ENCODE results near the gene DNAJC7. TPM values are rescaled to one million over a fixed set of nuclear protein-coding genes. Genes with fewer than 3 reads are reported as not detected.
"Not testable (repeated sequence)": the region's sequence is repeated elsewhere in the genome, so short reads cannot be mapped to it uniquely, and the experiment has no call there.

DNAJC7 gene
- total RNA-seq, 2 experiments from 2014 or later: 86.6 to 94.8 TPM

DNA sequence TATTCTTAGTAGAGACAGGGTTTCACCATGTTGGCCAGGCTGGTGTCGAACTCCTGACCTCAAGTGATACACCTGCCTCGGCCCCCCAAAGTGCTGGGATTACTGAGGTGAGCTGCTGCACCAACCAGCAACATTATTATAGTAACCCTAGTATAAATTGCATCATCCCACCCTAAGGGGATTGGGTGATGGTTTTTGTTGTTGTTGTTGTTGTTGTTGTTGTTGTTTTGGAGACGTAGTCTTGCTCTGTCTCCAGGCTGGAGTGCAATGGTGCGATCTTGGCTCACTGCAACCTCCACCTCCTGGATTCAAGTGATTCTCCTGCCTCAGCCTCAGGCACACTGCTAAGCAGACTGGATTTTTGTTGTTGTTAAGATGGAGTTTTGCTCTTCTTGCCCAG lies 85.5 kb downstream of the DNAJC7 start:
- intact Hi-C loops (cut with DNase I, micrococcal nuclease): loop anchor here in 1 of 2 experiments (5.0 kb wide), 1 partner anchor 36 kb away; the partner anchor contains the start of gene CNP
- peaks cover 21% of the 10 kb centered on the region for H3K4me1 Mint-ChIP-seq
- H3K4me3 Mint-ChIP-seq; H3K27me3 Mint-ChIP-seq; H3K9me3 Mint-ChIP-seq (ENCODE audit: low read depth); DNase-seq; H3K36me3 Mint-ChIP-seq (ENCODE audit: low read depth); H3K27ac Mint-ChIP-seq; ATAC-seq; POLR2A ChIA-PET: not testable (repeated sequence)
- CTCF ChIA-PET: interaction anchor here (0.6 to 2.0 kb wide), 2 partner anchors 31 to 1908 kb away, joined by 3 to 9 read pairs; no protein-coding TSS in a partner anchor

DNA sequence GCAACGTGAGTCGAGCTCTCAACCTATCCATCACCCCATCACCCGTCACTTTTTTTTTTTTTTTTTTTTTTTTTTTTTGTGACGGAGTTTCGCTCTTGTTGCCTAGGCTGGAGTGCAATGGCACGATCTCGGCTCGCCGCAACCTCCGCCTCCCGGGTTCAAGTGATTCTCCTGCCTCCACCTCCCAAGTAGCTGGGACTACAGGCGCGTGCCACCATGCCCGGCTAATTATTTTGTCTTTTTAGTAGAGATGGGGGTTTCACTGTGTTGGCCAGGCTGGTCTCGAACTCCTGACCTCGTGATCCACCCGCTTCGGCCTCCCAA lies 86.4 kb downstream of the DNAJC7 start:
- H3K36me3 Mint-ChIP-seq (ENCODE audit: low read depth); DNase-seq; H3K9me3 Mint-ChIP-seq (ENCODE audit: low read depth); H3K27me3 Mint-ChIP-seq: not testable (repeated sequence)
- POLR2A ChIA-PET: interaction anchor here (0.6 to 1.7 kb wide), 9 partner anchors 13 to 1369 kb away, joined by 3 to 14 read pairs (median 3); partner anchors contain the start of genes ACLY and DNAJC7
- Mint-ChIP-seq H3K4me3 (peak overlapping the region; percentile 96), H3K27ac (peak overlapping the region; percentile 98), H3K4me1 (peaks cover 21% of the 10 kb centered on the region)
- CTCF ChIA-PET: interaction anchor here (0.7 to 3.2 kb wide), 14 partner anchors 8 to 610 kb away, joined by 3 to 25 read pairs (median 4); partner anchors contain the start of genes ACLY, CNP, DNAJC7 and NAGLU
- intact Hi-C loops (cut with DNase I, micrococcal nuclease): loop anchor here (1.0 to 5.0 kb wide), 9 partner anchors 11 to 242 kb away; partner anchors contain the start of genes CNP (in 2 of the 2), EIF1 (in 1 of the 2), KAT2A (in 1 of the 2) and KLHL11 (in 1 of the 2)
- ATAC-seq: peak; percentile 52

DNA sequence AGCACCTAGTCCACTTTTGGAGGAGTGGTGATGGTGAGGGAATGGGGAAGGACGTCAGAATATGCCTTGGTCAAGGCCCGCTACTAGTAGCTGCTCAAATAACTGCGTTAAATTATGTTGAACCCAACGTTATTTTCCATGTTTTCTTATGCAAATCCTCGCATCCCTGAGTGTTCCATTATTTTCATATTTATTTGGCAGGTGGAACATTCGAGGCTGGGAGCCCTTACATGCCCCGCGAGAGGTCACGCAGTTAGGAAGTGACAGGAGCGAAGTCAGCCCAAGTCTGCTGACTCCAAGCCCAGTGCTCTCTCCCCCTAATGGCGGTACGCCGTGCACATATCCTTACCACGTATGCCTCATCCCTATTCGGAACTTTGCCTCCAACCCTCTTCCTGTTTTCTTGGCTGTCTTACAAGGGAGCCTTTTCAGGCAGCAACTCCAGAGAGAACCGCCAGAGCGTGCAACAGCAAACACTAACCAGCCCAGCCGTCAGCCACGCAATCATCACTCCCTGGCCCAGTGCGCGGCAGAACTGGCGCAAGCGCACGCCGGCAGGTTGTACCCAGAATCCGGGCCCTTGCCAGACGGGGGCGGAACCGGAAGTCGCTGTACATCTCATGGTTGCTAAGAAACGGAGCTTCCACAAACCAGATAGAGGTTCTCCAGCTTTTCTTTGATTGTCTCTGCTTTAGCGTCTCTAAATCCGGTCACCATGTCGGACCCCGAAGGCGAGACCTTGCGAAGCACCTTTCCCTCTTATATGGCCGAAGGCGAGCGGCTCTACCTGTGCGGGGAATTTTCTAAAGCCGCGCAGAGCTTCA lies 87.0 kb downstream of the DNAJC7 start, which contains the start of gene ODAD4:
TSS of gene ODAD4 (plus strand) at position 609 of the 824 bp plus-strand sequence. CDS start at position 716, 107 bp downstream.
- Mint-ChIP-seq H3K4me3 (peak within 1 kb of the TSS; percentile 96), H3K36me3 (ENCODE audit: low read depth) (peaks cover 6% of the 10 kb centered on the region), H3K27ac (peak within 1 kb of the TSS; percentile 98), H3K9me3 (ENCODE audit: low read depth) (no peaks in the 10 kb centered on the region), H3K27me3 (no peaks in the 10 kb centered on the region), H3K4me1 (peaks cover 21% of the 10 kb centered on the region)
- ChIA-PET CTCF (interaction anchor here (0.7 to 3.2 kb wide), 15 partner anchors 9 to 610 kb away, joined by 3 to 25 read pairs (median 4); partner anchors contain the start of genes ACLY, CNP, DNAJC7 and NAGLU), POLR2A (interaction anchor here (0.6 to 1.7 kb wide), 9 partner anchors 12 to 1369 kb away, joined by 3 to 14 read pairs (median 3); partner anchors contain the start of genes ACLY and DNAJC7)
- intact Hi-C loops (cut with DNase I, micrococcal nuclease): loop anchor here (1.0 to 5.0 kb wide), 9 partner anchors 11 to 242 kb away; partner anchors contain the start of genes CNP (in 2 of the 2), EIF1 (in 1 of the 2), KAT2A (in 1 of the 2) and KLHL11 (in 1 of the 2)
- DNase-seq: peak; percentile 98
- ATAC-seq: peak; percentile 99

DNA sequence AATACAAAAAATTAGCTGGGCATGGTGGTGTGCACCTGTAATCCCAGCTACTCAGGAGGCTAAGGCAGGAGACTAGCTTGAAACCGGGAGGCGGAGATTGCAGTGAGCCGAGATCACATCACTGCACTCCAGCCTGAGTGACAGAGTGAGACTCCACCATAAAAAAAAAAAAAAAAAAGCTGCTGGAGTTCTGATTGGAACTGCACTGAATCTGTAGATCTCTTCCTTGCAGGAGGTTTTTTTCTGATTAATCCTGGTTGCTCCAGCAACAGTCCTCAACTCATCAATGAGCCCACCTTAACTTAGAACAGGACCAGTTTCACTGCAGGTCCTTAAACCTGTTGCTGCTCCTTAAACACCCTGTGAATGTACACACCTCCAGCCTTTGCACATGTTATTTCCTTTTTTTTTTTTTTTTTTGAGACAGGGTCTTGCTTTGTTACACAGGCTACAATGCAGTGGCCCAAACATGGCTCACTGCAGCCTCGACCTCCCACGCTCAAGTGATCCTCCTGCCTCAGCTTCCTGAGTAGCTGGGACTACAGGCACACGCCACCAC lies 88.5 kb downstream of the DNAJC7 start:
- H3K27ac Mint-ChIP-seq: peak overlapping the region; percentile 98
- ATAC-seq: no peak

More for the DNA sequence above, 88.5 kb downstream of the DNAJC7 start:
- H3K4me3 Mint-ChIP-seq: peak overlapping the region; percentile 96
- H3K27me3 Mint-ChIP-seq: no peaks in the 10 kb centered on the region
- H3K9me3 Mint-ChIP-seq (ENCODE audit: low read depth): no peaks in the 10 kb centered on the region
- intact Hi-C loops (cut with DNase I, micrococcal nuclease): no loop called here
- peaks cover 21% of the 10 kb centered on the region for H3K4me1 Mint-ChIP-seq
- ChIA-PET POLR2A (no interaction called here), CTCF (interaction anchor here (0.7 to 3.2 kb wide), 3 partner anchors 10 to 164 kb away, joined by 3 to 25 read pairs (median 4); partner anchors contain the start of gene ACLY)
- peak; percentile 30 for DNase-seq
- H3K36me3 Mint-ChIP-seq (ENCODE audit: low read depth): peaks cover 6% of the 10 kb centered on the region

Other genes with a start within 250 kb of the DNAJC7 start
- under 1 TPM; 0.34 to 0.54 TPM for gene JUP, start 230.7 kb downstream of the DNAJC7 start, total RNA-seq
- 1 to 10 TPM; 1.5 to 2.0 TPM for gene P3H4, start 205.5 kb downstream of the DNAJC7 start, total RNA-seq
- under 1 TPM; 0.39 to 0.42 TPM for gene FKBP10, start 204.4 kb downstream of the DNAJC7 start, total RNA-seq
- 10 to 100 TPM; 37.5 to 46.9 TPM for gene NT5C3B, start 181.2 kb downstream of the DNAJC7 start, total RNA-seq
- gene KLHL10, start 179.6 kb downstream of the DNAJC7 start, total RNA-seq: under 1 TPM; 0.19 to 0.21 TPM
- gene KLHL11, start 152.0 kb downstream of the DNAJC7 start, total RNA-seq: 10 to 100 TPM; 16.4 to 18.0 TPM
- 100 to 1,000 TPM; 189 to 192 TPM for gene ACLY, start 98.5 kb downstream of the DNAJC7 start, total RNA-seq
- gene ODAD4, start 86.8 kb downstream of the DNAJC7 start, total RNA-seq: 1 to 10 TPM in 1 of 2 experiments, under 1 TPM in 1; 0.81 to 1.1 TPM
- gene CNP, start 50.6 kb downstream of the DNAJC7 start, total RNA-seq: 10 to 100 TPM; 55.1 to 77.0 TPM
- gene NKIRAS2, start 2.7 kb upstream of the DNAJC7 start, total RNA-seq: 10 to 100 TPM; 16.3 to 17.2 TPM
- under 1 TPM; 0.19 to 0.32 TPM for gene C17orf113, start 33.2 kb upstream of the DNAJC7 start, total RNA-seq
- gene ZNF385C, start 81.0 kb upstream of the DNAJC7 start, total RNA-seq: under 1 TPM; 0.23 to 0.30 TPM
- 10 to 100 TPM; 23.8 to 31.1 TPM for gene DHX58, start 95.3 kb upstream of the DNAJC7 start, total RNA-seq
- 10 to 100 TPM; 46.2 to 54.8 TPM for gene KAT2A, start 103.9 kb upstream of the DNAJC7 start, total RNA-seq
- gene HSPB9, start 105.4 kb upstream of the DNAJC7 start, total RNA-seq: under 1 TPM; 0.09 to 0.11 TPM
- gene RAB5C, start 137.6 kb upstream of the DNAJC7 start, total RNA-seq: 10 to 100 TPM; 32.0 to 47.3 TPM
- under 1 TPM; 0.43 to 0.53 TPM for gene KCNH4, start 163.7 kb upstream of the DNAJC7 start, total RNA-seq
- not detected for gene HCRT, start 168.0 kb upstream of the DNAJC7 start, total RNA-seq
- 10 to 100 TPM; 11.3 to 15.5 TPM for gene GHDC, start 177.1 kb upstream of the DNAJC7 start, total RNA-seq

Measured in activated CD4-positive, alpha-beta T cell treated with anti-CD3 and anti-CD28 coated beads for 36 hours (primary cell).